ENCODE results near the gene NAAA.
"Not testable (repeated sequence)": the region's sequence is repeated elsewhere in the genome, so short reads cannot be mapped to it uniquely, and the experiment has no call there.

NAAA gene

DNA sequence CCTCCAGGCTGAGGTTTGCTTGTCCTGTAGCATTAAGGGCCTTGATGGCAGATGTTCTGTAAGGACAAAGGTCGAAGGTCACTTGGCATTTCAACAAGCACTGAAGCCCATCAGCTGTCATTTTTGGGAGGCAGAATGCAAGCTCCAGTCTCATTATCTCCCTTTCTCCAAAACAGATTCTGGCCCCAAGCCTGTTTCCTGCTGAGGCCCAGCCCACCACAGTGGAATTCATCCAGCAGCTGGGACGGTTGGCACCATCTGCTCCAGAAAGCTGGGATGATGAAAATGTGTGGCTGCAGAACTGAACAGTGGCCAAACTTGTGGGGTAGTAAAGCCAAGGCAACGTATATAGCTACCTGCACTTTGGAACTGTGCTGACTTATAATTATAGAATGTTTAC lies 20.9 kb downstream of the NAAA start:
- DNase-seq: peak in 1 of 56 donors; percentile 1

- peak in 15 of 56 donors; percentile 2 to 40 (median 8) for DNase-seq
Observed at GRCh38 chr4:75916091-75916661, 24.6 kb downstream of the NAAA start.

- DNase-seq: no peak
Observed at GRCh38 chr4:75912968-75913367, 27.8 kb downstream of the NAAA start.

DNA sequence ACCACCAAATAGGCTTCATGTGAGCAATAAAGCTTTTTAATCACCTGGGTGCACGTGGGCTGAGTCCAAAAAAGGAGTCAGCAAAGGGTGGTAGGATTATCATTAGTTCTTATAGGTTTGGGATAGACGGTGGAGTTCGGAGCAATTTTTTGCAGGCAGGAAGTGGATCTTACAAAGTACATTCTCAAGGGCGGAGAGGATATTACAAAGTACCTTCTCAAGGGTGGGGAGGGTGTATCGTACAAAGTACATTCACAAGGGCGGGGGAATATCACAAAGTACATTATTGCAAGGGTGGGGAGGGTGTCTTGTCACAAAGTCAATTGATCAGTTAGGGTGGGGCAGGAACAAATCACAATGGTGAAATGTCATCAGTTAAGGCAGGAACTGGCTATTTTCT lies 30.0 kb downstream of the NAAA start:
- not testable (repeated sequence) for DNase-seq

DNA sequence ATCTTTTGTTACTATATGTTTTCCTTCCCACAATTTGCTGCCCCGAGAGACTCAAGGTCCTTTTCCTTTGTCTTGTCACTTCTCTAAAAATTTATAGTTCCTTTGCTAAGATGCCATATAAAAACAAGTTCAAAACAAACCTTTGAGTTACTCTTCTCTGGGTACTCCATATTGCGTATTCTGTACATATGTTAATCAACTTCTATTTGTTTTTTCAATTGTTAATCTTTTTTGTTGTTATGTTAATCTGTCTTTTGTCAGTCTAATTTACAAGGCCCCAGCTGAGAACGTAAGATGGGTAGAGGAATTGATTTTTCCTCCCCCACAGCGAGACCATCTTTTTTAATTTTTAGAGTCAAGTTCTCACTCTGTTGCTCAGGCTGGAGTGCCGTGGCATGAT lies 31.4 kb downstream of the NAAA start:
- DNase-seq: no peak

GRCh38 chr4:75908555-75908954 lies 32.3 kb downstream of the NAAA start:
- no peak for DNase-seq

DNA sequence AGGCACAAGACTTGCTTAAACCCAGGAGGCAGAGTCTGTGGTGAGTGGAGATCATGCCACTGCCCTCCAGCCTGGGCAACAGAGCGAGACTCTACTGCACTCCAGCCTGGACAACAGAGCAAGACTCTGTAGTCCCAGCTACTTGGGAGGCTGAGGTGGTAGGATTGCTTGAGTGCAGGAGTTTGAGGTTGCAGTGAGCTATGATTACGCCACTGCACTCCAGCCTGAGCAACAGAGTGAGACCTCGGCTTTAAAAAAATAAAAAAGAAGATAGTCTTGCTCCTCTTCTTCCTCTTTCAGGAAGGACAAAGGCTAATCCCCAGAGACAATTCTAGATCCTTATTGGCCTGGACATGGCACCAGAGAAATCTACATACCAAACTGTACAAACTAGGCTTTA lies 32.8 kb downstream of the NAAA start:
- no peak for DNase-seq

- DNase-seq: no peak
Observed at GRCh38 chr4:75904076-75904475, 36.7 kb downstream of the NAAA start.

DNA sequence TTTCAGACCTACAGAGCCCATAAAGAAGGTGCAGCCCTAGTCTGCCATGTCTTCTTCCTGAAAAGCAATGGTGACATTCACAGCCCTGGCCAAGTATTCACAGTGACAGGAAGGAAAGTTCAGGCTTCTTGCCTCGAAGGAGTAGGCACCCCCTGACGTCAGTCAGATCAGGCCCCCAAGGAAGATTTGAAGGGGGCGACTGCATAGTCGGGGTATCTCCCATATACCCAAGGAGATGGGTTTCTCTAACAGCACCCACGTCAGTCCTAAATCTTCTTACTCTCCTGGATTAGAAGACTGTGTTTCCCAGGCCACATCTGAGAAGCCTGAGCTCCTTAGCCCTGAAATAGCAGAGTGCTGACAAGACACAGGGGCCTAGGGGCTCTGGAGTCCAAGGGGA lies 38.5 kb downstream of the NAAA start, which contains the start of gene PPEF2:
Gene PPEF2 (minus strand): TSS at position 101 of the 400 bp plus-strand sequence. CDS start 6,127 bp downstream, outside the sequence.
- DNase-seq: no peak

DNA sequence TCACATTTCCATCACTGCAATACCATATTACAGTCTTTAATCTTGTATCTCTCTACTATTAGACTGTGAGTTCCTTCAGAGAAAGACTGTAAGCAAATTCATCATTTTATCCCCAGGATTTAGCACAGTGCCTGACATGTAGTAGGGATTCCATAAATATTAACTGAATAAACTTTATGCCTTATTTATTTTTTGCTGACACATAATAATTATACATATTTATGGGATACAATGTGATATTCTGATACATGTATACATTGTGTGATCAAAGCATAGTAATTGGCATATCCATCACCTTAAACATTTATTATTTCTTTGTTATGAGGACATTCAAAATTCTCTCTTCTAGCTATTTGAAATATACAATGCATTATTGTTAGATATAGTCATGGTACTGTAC lies 42.3 kb downstream of the NAAA start:
- no peak for DNase-seq

DNA sequence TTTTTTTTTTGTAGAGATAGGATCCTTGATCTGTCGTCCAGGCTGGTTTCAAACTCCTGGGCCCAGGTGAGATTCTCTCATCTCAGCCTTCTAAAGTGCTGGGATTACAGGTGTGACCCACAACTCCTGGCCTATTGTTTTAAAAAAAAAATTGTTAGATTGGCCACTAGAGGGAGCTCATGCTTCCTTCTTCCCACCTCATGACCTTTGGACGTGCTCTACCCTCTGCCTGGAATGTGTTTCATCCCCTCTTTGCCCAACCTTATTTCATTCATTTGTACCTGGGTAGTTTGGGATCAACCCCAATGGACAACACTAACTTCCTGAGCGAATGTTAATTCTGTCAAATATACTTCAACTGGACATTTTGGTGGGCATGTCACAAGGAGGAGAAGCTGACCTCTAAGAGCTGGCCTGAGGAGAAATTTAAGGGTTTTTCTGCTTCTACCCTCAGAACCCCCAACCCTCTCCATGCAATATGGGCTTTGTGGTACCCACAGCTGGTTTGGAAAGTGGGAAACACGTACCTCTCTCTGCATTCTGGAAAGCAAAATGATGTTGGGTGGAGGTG lies 45.0 kb downstream of the NAAA start:
- no peak for DNase-seq

GRCh38 chr4:75892508-75892907 lies 48.3 kb downstream of the NAAA start:
- DNase-seq: no peak

DNA sequence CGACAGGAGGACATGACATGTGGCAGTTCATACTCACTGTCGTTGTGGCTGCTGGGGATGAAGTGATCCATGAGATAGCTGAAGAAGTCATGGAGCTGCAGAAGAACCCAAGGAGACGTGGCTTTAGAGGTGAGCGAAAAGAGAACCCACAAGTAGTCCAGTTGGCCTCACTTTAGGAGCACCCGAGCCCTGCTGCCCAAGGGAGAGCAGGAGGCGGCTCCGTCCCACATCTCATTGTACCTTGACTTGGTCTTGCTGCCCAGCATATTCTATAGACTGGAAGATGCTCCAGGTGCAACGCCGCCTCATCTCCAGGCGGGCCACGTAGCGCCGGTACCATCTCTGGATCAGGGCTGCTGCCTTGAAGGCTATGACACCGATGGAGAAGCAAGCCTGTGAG lies 49.2 kb downstream of the NAAA start:
- no peak for DNase-seq

- no peak for DNase-seq
Observed at GRCh38 chr4:75889537-75890199, 51.1 kb downstream of the NAAA start.

DNA sequence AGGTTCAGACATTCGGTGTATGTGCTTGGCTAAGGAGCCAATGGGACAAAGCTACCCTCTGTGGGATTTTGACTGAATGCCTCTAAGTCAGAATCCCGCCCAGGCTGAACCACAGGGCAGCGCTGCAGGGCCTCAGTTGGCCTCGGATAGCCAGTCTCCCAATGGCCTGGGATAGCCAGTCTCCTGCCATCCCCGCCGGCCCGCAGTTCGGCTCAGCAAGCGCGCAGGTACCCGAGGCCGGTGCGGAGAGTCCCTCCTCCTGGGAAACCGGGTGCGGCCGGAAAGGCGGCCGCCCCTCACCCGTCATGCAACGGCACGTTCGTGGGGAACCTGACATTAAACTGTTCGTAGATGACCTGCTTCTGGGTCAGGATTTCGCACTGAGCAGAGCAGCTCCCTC lies 54.7 kb downstream of the NAAA start:
- peak in 1 of 56 donors; percentile 5 for DNase-seq

DNA sequence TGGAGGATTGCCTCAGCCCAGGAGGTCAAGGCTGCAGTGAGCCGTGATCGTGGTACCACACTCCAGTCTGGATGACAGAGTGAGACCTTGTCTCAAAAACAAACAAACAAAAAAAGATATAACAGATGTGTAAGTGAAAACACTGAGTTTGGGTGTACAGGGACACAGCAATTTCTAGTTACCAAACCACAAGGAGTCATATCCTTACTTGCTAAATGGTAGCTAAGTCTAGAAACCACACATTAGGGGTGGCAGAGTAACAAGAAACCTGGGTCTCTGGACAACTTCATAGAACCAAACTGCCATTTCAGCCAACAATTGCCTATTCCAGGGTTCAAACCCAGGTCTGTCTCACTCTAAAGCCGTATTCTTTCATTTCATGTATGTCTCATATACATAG lies 59.3 kb downstream of the NAAA start:
- DNase-seq: no peak

- no peak for DNase-seq
Observed at GRCh38 chr4:75880278-75880677, 60.5 kb downstream of the NAAA start.

GRCh38 chr4:75878246-75878756 lies 62.5 kb downstream of the NAAA start:
- DNase-seq: no peak

GRCh38 chr4:75876218-75876617 lies 64.6 kb downstream of the NAAA start:
- no peak for DNase-seq

GRCh38 chr4:75869100-75869499 lies 71.7 kb downstream of the NAAA start:
- DNase-seq: no peak

DNA sequence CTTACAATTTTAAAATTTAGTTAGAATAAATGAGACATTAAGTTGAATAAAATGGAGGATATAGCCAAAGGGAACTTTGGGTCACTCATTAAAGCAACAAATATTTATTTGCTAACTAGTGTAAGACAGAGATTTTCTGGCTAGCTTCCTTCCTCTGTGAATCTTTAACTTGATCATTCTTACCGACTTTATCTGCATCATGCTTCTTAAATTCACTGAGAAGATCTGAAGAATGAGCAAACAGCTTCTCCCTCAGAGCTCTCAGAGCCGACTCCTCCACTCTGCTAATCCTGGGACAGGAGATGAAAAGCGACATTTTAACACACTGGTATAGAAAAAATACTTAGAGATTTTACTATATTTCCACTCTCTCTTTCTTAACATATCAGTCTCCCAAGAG lies 73.7 kb downstream of the NAAA start:
- DNase-seq: no peak

Measured in nucleus accumbens (tissue), 56 donors.